ENCODE measurements around the gene AANAT.
A peak's percentile ranks its signal among the peaks of the same experiment; 100 is the strongest.

The AANAT gene

GRCh38 chr17:76467366-76467765 is at the start of gene AANAT:
TSS of gene AANAT (plus strand) at chr17:76467603. CDS start at chr17:76468747, 1,144 bp downstream.
- DNase-seq (ENCODE audit: low spot score) = no peak

DNA sequence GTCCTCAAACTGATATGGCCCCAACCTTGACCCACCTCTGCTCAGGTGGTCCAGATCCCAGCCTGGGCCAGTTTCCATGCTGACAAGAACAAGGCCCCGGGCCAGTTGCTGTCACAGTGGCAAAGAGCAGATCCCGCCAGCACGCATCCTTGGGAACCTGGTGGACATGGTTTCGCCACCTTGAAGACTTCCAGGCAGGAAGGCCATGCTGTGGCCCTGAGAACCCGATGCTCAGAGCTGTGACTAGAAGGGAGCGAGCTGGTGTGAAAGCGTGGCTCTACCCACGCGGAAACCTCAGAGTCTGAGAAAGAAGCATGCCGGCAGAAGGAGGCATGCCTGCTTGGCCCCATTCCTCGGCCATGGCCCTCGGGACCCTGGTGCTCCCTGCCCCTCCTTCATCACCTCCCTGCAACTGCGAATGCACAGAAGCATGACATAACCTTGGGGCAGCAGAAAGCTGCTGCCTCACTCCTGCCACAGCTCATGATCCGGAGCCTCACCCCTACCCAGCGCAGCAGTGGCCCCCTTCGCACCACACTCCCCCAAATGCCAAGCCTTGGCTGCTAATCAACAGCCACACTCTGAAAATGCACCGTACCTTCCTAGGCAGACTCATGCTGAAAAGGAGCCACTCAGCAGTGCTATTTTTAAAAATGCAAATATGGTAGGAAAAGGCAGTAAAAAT is 47.7 kb upstream of the AANAT start:
- no peak for DNase-seq (ENCODE audit: low spot score)

- DNase-seq (ENCODE audit: low spot score) = no peak
Observed at GRCh38 chr17:76420356-76421043, 46.9 kb upstream of the AANAT start.

DNA sequence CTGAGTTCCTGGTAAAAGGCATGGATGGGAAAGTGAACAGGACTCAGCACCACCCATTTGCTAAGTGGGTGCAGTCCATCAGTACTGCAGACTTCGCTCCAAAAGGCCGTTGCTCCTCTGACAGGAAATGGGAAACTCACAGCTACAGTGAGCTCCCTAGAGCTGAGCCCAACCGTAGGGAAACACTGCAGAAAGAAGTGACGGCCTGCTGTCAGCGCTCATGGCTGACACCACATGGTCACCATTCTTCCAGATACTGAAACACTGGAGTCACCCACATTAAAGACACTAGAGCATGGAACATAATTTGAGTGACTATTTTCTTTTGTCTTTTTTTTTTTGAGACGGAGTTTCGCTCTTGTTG is 46.4 kb upstream of the AANAT start:
- DNase-seq (ENCODE audit: low spot score) = no peak

DNA sequence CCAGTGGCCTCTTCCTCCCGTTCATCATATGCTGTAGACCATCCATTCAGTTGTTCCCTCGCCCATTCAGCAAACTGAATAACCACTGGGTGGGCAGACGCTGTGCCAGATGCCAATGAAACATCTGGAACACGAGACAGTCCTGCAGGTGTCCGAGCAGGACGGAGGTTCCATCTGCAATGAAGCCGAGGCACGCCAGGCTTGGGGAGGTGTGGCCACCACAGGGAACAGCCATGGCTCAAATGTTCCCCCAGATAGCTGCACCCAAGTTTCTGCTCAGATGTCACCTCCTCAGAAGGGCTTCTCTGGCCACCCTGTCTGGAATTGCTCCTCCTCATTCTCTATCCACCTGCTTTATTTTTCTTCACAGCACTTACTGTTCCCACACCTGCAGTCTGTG is 45.0 kb upstream of the AANAT start:
- DNase-seq (ENCODE audit: low spot score) = no peak

GRCh38 chr17:76422860-76423259 is 44.5 kb upstream of the AANAT start:
- DNase-seq (ENCODE audit: low spot score) = no peak

- DNase-seq (ENCODE audit: low spot score) = no peak
Observed at GRCh38 chr17:76426853-76427252, 40.5 kb upstream of the AANAT start.

- DNase-seq (ENCODE audit: low spot score) = peak; percentile 56
Observed at GRCh38 chr17:76427501-76428231, 39.7 kb upstream of the AANAT start.

DNA sequence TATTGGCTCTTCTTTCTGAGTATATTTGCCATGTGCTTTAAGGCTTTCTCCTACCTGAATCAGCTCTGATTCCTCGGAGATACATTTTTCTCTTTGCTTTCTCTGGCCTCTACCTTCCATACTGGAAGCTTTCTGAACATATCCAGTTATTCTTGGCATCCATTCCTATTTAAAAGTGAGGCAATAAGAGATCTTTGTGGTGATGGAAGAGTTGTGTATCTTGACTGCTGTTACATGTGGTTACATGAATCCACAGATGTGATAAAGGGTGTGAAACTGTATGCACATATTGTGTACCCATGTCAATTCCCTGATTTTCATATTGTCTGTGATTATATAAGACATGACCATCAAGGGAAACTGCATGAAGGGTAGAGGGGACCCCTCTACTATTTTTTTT is 38.9 kb upstream of the AANAT start:
- no peak for DNase-seq (ENCODE audit: low spot score)

GRCh38 chr17:76431509-76431908 is 35.9 kb upstream of the AANAT start:
- DNase-seq (ENCODE audit: low spot score) = no peak

GRCh38 chr17:76432004-76432403 is 35.4 kb upstream of the AANAT start:
- DNase-seq (ENCODE audit: low spot score) = no peak

- no peak for DNase-seq (ENCODE audit: low spot score)
Observed at GRCh38 chr17:76432712-76433336, 34.6 kb upstream of the AANAT start.

DNA sequence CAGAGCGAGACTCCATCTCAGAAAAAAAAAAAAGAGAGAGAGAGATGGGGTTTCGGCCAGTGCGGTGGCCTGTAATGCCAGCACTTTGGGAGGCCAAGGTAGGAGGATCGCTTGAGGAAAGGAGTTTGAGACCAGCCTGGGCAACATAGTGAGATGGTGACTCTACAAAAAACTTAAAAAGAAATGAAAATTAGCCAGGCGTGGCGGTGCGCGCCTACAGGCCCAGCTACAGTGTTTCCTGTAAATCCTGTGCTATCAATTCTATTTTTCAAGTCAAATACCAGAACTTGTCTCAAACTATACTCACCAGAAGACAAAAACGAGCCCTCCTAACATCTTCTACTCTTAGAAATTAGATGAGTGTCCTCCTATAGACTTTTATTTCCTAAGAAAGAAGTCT is 33.7 kb upstream of the AANAT start:
- DNase-seq (ENCODE audit: low spot score) = no peak

GRCh38 chr17:76434870-76435269 is 32.5 kb upstream of the AANAT start:
- DNase-seq (ENCODE audit: low spot score) = no peak

GRCh38 chr17:76435751-76436150 is 31.7 kb upstream of the AANAT start:
- DNase-seq (ENCODE audit: low spot score) = no peak

DNA sequence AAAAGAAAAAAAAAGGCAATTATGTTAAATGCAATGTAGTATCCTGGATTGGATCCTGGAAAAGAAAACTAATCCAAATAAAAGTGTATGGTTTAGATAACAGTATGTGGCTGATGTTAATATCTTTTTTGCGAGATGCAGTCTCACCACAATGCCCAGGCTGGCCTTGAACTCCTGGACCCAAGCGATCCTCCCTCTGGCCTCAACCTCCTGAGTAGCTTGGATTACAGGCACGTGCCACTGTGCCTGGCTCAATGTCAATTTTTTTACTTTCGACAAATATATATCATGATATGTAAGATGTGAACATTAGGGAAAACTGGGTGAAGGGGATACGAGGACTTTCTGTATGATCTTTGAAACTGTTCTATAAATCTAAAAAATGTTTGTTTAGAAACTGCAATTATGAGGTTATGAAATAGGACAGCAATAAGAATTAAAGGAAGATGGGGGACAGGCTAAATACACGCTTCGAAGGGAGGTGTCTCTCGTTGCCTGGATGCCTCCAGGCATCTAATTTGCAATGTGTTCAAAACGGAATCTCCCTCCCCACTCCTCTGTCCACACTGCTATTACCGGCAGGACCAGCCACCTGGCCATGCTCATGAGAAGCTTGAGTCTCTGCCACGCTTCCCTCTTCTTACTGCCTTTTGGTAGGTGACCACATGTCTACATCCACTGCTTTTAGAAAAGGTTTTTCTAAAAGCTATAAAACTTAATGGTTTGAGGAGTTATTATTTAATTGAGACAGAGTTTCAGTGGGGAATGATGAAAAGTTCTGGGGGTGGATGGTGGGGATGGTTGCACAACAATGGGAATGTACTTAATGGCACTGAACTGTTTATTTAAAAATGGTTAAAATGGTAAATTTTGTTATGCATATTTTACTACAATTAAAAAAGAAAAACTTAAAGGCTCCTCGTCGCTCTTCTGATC is 29.7 kb upstream of the AANAT start:
- no peak for DNase-seq (ENCODE audit: low spot score)

GRCh38 chr17:76438906-76439305 is 28.5 kb upstream of the AANAT start:
- no peak for DNase-seq (ENCODE audit: low spot score)

GRCh38 chr17:76439314-76439928 is 28.0 kb upstream of the AANAT start:
- DNase-seq (ENCODE audit: low spot score) = no peak

GRCh38 chr17:76440751-76441362 is 26.5 kb upstream of the AANAT start:
- DNase-seq (ENCODE audit: low spot score) = no peak

- no peak for DNase-seq (ENCODE audit: low spot score)
Observed at GRCh38 chr17:76441686-76442340, 25.6 kb upstream of the AANAT start.
